GM23338 (cell line): Measurements from ENCODE around the gene FGFR3. TPM values are rescaled to one million over a fixed set of nuclear protein-coding genes. Genes with fewer than 3 reads are reported as not detected.

ENCODE experiments used
- ATAC-seq: fragments of 200-7000 bp; cut with Tn5 transposase; 3 replicates; pipeline ENCODE4 v1.9.1; 2020
- DNase-seq: peaks from one replicate; pipeline ENCODE4 v3.0.0-alpha.2; 2015; ENCODE audit warnings: low spot score
- H2AFZ ChIP-seq: fragments of 200-600 bp; sonication (generic); 2 replicates; pipeline ENCODE4 v1.8.0; 2016; ENCODE audit warnings: antibody characterized with exemption, mild to moderate bottlenecking, moderate library complexity
- H3F3A ChIP-seq: fragments of 200-600 bp; sonication (generic); replicated peaks from 2 replicates; pipeline ENCODE4 v1.8.0; 2017; ENCODE audit warnings: antibody characterized with exemption, mixed run types, low read depth
- H3K27ac ChIP-seq: fragments of 200-600 bp; sonication (generic); 2 replicates; pipeline ENCODE4 v1.6.1; 2016; ENCODE audit warnings: low read depth
- H3K27me3 ChIP-seq: fragments of 200-600 bp; sonication (generic); 2 replicates; pipeline ENCODE4 v1.8.0; 2016; ENCODE audit warnings: mild to moderate bottlenecking, mixed run types, moderate library complexity; ENCODE audit not compliant: insufficient read depth
- H3K36me3 ChIP-seq: fragments of 200-600 bp; sonication (generic); 2 replicates; pipeline ENCODE4 v1.8.0; 2016; ENCODE audit warnings: mild to moderate bottlenecking; ENCODE audit not compliant: insufficient read depth
- H3K4me1 ChIP-seq: fragments of 200-600 bp; sonication (generic); 2 replicates; pipeline ENCODE4 v1.8.0; 2016; ENCODE audit warnings: mild to moderate bottlenecking, moderate library complexity; ENCODE audit not compliant: insufficient read depth
- H3K4me2 ChIP-seq: fragments of 200-600 bp; sonication (generic); 2 replicates; pipeline ENCODE4 v1.7.1; 2017; ENCODE audit warnings: mixed run types
- H3K4me3 ChIP-seq: fragments of 200-600 bp; sonication (generic); 2 replicates; pipeline ENCODE4 v1.6.1; 2016; ENCODE audit warnings: mixed run types
- H3K79me2 ChIP-seq: fragments of 200-600 bp; sonication (generic); replicated peaks from 2 replicates; pipeline ENCODE4 v1.8.0; 2017; ENCODE audit warnings: mild to moderate bottlenecking; ENCODE audit not compliant: insufficient read depth
- H3K9me2 ChIP-seq: fragments of 200-600 bp; sonication (generic); 2 replicates; pipeline ENCODE4 v1.8.0; 2017; ENCODE audit not compliant: insufficient read depth
- H4K20me1 ChIP-seq: fragments of 200-600 bp; sonication (generic); replicated peaks from 2 replicates; pipeline ENCODE4 v1.8.0; 2017; ENCODE audit warnings: mild to moderate bottlenecking; ENCODE audit not compliant: insufficient read depth
- H3K27ac Mint-ChIP-seq: 2 replicates; pipeline ENCODE4 v1.8.0; 2020; ENCODE audit warnings: inconsistent platforms, mild to moderate bottlenecking, moderate library complexity, mixed read lengths
- H3K27me3 Mint-ChIP-seq: 3 replicates; pipeline ENCODE4 v1.8.0; 2022; ENCODE audit warnings: low read depth, mild to moderate bottlenecking, moderate library complexity, mixed read lengths, inconsistent platforms; ENCODE audit not compliant: insufficient read depth, poor library complexity
- H3K36me3 Mint-ChIP-seq: 3 replicates; pipeline ENCODE4 v1.8.0; 2021; ENCODE audit warnings: low read depth, mild to moderate bottlenecking, inconsistent platforms, moderate library complexity, mixed read lengths
- H3K4me1 Mint-ChIP-seq: 3 replicates; pipeline ENCODE4 v1.8.0; 2020; ENCODE audit warnings: mild to moderate bottlenecking, inconsistent platforms, mixed read lengths
- H3K4me3 Mint-ChIP-seq: 3 replicates; pipeline ENCODE4 v1.8.0; 2021; ENCODE audit warnings: moderate library complexity, mild to moderate bottlenecking, inconsistent platforms, mixed read lengths
- H3K9me3 Mint-ChIP-seq: 3 replicates; pipeline ENCODE4 v1.8.0; 2020; ENCODE audit warnings: moderate library complexity, mild to moderate bottlenecking, inconsistent platforms, mixed read lengths
- CREB1 ChIP-seq: fragments of 250-450 bp; sonication (Bioruptor Pico); IDR thresholded peaks from 2 replicates; pipeline ENCODE4 v1.5.0; 2020; ENCODE audit warnings: low read depth, mild to moderate bottlenecking, moderate library complexity
- CTCF ChIP-seq, 2 experiments: fragments of 200-600 bp in 1 of 2; sonication (generic) in 1 of 2; conservative IDR thresholded peaks; 2 replicates each; pipeline versions ENCODE4 v1.5.1 to v1.6.1; 2016 to 2017; ENCODE audit warnings: antibody characterized with exemption in 2 of 2, low read depth in 2 of 2, mild to moderate bottlenecking in 2 of 2, moderate library complexity in 1 of 2
- ETS1 ChIP-seq: IDR thresholded peaks from 2 replicates; pipeline ENCODE4 v1.6.1; 2016; ENCODE audit warnings: antibody characterized with exemption
- EZH2 ChIP-seq: fragments of 200-600 bp; sonication (generic); IDR thresholded peaks from one replicate; pipeline ENCODE4 v1.8.0; 2017; ENCODE audit warnings: antibody characterized with exemption, mild to moderate bottlenecking, low read depth; ENCODE audit not compliant: unreplicated experiment
- EZH2phosphoT487 ChIP-seq: fragments of 200-600 bp; sonication (generic); IDR thresholded peaks from one replicate; pipeline ENCODE4 v1.8.1; 2018; ENCODE audit warnings: antibody characterized with exemption; ENCODE audit not compliant: unreplicated experiment
- JUNB ChIP-seq: IDR thresholded peaks from one replicate; pipeline ENCODE4 v1.6.1; 2016; ENCODE audit warnings: antibody characterized with exemption; ENCODE audit not compliant: unreplicated experiment
- NANOG ChIP-seq: IDR thresholded peaks from 2 replicates; pipeline ENCODE4 v1.6.1; 2016; ENCODE audit warnings: antibody characterized with exemption, borderline replicate concordance
- POLR2AphosphoS5 ChIP-seq: IDR thresholded peaks from 2 replicates; pipeline ENCODE4 v1.6.1; 2016; ENCODE audit warnings: antibody characterized with exemption, low read depth
- REST ChIP-seq: IDR thresholded peaks from one replicate; pipeline ENCODE4 v1.6.1; 2018; ENCODE audit warnings: antibody characterized with exemption; ENCODE audit not compliant: unreplicated experiment
- STAT1 ChIP-seq: IDR thresholded peaks from one replicate; pipeline ENCODE4 v1.6.1; 2016; ENCODE audit warnings: antibody characterized with exemption; ENCODE audit not compliant: unreplicated experiment
- ZNF114 ChIP-seq: fragments of 250-450 bp; sonication (Bioruptor Pico); IDR thresholded peaks from 2 replicates; pipeline ENCODE4 v1.5.0; 2020; ENCODE audit warnings: mild to moderate bottlenecking, moderate library complexity
- ZNF331 ChIP-seq: fragments of 250-450 bp; sonication (Bioruptor Pico); IDR thresholded peaks from 2 replicates; pipeline ENCODE4 v1.5.0; 2020; ENCODE audit warnings: low read depth, mild to moderate bottlenecking, moderate library complexity
- ZNF462 ChIP-seq: fragments of 250-450 bp; sonication (Bioruptor Pico); IDR thresholded peaks from 2 replicates; pipeline ENCODE4 v1.5.0; 2020; ENCODE audit warnings: mild to moderate bottlenecking, moderate library complexity
- polyA plus RNA-seq: library from polyadenylated mRNA; unstranded; fragments of >200 nt; fragmentation: Nextera tagmentation; extraction: Ambion mirVana; gene quantifications from 2 replicates; pipeline ENCODE4 v1.2.1, GENCODE V29; 2016
- total RNA-seq: library from RNA; depleted of rRNA; stranded (reverse); fragments of >200 nt; shearing (Covaris generic); gene quantifications from 2 replicates; pipeline ENCODE4 v1.2.3, GENCODE V29; 2014

FGFR3 gene
- total and polyA plus RNA-seq, 2 experiments from 2014 or later, result 3.6 to 17.4 TPM

- Histone ChIP-seq H3K4me2 (peak within 1 kb of the TSS; percentile 93), H3K4me1 (peaks cover 7% of the 10 kb centered on the region; the same call in 1 of the 2 replicates), H2AFZ (peak within 1 kb of the TSS; percentile 95), H4K20me1 (peaks cover 46% of the 10 kb centered on the region), H3K36me3 (no peaks in the 10 kb centered on the region), H3K27ac (no peak within 1 kb of the TSS), H3F3A (peaks cover 8% of the 10 kb centered on the region; the same call in 1 of the 2 replicates), H3K79me2 (peaks cover 38% of the 10 kb centered on the region), H3K9me2 (no peaks in the 10 kb centered on the region), H3K27me3 (peaks cover 58% of the 10 kb centered on the region), H3K4me3 (peak within 1 kb of the TSS; percentile 93)
- TF ChIP-seq NANOG, result no peak
- no peak for TF ChIP-seq REST
- no peak for TF ChIP-seq ZNF331 (CRISPR knock-in tag)
- no peak for TF ChIP-seq JUNB
- TF ChIP-seq EZH2, result no peak
- TF ChIP-seq STAT1, result no peak
- no peak for TF ChIP-seq ZNF114 (CRISPR knock-in tag)
- TF ChIP-seq CREB1 (CRISPR knock-in tag), result peak; percentile 71
- TF ChIP-seq POLR2AphosphoS5, result peak; percentile 86
- TF ChIP-seq ZNF462 (CRISPR knock-in tag), result no peak
- TF ChIP-seq ETS1, result peak; percentile 99
- no peak for TF ChIP-seq EZH2phosphoT487
- 0 out of 4 replicates have a peak, but pooled peaks of 1 of the 2 experiments have one; percentile 21 for TF ChIP-seq CTCF (conservative IDR thresholded peaks at IDR 0.05; ENCODE audit: low read depth in 2 of 2)
- Mint-ChIP-seq H3K4me1 (peaks cover 18% of the 10 kb centered on the region), H3K27ac (no peak within 1 kb of the TSS), H3K36me3 (peaks cover 5% of the 10 kb centered on the region; the same call in 2 of the 3 replicates), H3K27me3 (peaks cover 58% of the 10 kb centered on the region), H3K9me3 (no peaks in the 10 kb centered on the region; the same call in 1 of the 3 replicates), H3K4me3 (peak within 1 kb of the TSS; percentile 75)
- peak; percentile 93 for ATAC-seq
- peak; percentile 97 for DNase-seq
Measured at GRCh38 chr4:1856071-1856942, 63.2 kb downstream of the FGFR3 start, which contains the start of gene LETM1. Gene LETM1 (minus strand): TSS chr4:1856156. CDS start chr4:1855950, 206 bp downstream.
